Measurements from ENCODE around the gene ARHGEF12.

The ARHGEF12 gene

DNA sequence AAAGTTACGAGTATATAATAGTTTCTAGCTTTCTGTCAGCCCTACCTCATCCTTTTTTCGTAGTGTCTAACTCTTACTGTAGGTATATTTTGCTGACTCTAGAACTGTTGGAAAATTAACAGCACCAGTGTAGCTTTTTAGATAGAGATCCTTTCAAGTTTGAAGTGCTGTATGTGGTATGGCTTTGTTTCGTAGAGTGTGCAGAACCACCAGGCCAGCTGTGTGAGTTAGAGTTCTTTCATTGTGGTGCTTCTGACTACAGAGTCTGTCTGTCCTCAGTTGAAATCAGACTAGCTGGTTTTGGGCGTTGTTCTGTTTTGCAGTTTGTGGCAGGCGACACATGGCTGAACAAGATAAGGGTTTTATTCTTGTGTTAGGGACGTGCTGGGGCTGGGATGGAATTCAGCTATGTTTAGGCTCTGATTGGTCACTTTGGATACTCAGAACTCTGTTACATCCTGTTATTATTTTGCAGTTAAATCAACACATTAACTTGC, 3.2 kb downstream of the ARHGEF12 start:
- DNase-seq (ENCODE audit: low read depth) = peak; percentile 59

DNA sequence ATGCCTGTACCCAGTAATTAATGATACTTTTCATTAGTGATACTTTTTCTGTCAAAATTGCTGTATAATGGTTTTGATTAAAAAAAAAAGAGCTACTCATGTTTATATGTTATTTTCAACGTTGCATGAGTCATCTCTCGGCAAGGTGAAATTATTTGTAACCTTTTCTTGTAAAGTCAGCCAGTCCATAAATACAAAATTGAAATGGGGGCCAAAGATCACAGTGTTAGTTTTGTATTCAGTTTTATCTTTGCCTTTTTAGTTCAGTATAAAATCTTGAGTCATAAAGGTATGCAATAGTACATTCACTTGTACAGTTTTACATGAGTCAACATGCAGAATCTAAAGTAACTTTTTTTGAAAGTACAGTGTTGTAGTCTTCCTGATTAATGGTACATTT, 4.3 kb downstream of the ARHGEF12 start:
- no peak for DNase-seq (ENCODE audit: low read depth)

DNA sequence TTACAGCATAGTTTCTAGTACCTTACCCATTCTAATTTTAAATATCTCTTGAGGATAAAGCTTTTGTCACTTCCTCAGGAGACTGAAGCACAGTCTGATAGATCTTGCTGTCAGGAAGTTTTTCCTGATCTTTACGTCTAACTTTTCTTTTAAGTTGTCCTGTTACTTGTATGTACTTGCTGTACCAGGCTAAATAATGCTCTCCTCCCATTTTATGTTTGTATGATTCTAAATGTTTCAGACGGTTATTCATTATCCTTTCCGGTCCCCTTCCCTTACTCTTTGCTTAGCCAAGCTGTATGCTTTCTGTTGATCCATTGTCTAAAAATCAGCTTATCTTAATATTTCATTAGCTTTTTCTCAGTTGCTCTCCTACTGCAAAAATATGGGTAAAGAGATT, 6.0 kb downstream of the ARHGEF12 start:
- no peak for DNase-seq (ENCODE audit: low read depth)

DNA sequence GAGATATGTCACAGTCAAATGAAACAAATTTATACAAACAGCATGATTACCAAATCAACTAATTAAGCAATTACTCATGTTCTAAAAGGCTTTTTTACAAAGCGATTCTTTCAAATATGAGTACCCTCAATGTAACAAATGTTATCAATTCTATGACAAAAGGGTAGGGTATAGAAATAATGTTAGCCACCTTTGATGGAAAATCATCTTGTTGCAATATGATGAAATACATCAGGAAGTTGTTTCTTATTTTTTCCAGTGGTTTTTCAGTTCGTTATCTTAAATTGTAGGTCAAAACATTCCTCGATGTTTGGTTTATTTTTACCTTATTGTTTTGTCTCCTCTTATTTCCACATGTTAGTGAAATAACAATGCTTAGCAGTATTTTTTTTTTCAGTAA, 6.5 kb downstream of the ARHGEF12 start:
- DNase-seq (ENCODE audit: low read depth) = no peak

DNA sequence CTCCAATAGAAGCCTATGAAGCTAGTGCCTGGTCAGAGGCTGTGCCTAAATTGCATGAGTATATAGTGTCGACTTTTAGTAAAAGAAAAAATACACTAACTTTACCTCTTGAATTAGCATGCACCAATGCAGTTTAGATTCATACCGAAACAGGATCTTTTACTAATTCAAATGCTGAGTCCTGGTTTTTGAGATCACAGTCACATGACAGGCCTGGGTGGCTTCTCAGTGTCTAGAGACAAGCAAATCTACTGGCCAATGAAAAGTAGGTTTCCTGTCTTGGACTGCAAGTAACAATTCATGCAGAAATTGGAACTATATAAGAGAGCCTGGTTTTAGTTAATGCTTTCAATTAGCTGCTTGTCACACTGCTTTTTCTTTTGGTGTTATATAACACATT, 7.2 kb downstream of the ARHGEF12 start:
- no peak for DNase-seq (ENCODE audit: low read depth)

DNA sequence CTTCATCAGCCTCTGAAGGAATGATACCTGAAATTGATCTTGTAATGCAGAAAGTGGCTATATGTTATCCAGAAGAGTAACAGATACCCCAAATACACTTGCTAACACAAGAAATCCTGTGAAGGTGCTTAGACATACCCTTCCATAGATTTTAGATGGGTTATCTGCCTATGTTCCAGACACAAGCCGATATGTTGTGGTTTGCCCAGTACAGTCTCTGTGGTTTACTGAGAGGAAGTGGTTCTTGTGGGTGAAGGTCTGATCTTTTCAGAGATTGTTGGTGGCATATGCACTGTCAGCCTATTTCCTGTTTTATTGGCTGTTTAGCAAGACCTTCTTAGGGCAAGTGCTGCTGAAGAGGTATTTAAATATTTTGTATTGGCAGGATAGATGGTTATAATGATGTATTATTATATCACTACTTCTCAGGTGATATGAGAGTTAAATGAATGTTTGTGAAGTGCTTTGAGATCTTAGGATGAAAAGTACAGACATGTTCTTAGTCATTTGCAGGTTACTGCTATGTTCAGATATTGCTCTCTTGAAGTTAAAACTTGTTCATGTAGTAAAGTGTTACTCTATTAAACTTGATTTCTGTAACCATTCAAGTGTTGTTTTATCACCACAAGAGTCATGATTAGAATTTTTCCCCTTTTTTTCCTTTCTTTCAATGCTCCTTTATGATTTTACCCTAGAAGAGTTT, 8.2 kb downstream of the ARHGEF12 start:
- DNase-seq (ENCODE audit: low read depth) = peak; percentile 71

DNA sequence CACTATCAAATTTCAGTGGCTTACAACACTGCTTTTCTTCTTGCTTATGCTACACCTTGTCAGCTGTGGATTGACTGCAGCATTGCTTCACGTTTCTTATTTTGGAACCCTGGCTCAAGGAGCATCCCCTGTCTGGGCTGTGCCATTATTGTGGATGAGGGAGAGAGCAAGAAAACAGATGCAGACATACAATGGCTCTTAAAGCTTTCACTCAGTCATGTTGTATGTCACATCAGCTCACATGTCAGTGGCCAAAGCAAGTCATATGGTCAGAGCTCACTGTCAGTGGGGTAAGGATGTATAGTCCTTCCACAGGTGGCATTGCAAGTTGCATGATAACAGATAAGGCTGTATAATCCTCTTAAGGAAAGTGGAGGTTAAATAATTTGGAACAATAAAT, 10.0 kb downstream of the ARHGEF12 start:
- no peak for DNase-seq (ENCODE audit: low read depth)

DNA sequence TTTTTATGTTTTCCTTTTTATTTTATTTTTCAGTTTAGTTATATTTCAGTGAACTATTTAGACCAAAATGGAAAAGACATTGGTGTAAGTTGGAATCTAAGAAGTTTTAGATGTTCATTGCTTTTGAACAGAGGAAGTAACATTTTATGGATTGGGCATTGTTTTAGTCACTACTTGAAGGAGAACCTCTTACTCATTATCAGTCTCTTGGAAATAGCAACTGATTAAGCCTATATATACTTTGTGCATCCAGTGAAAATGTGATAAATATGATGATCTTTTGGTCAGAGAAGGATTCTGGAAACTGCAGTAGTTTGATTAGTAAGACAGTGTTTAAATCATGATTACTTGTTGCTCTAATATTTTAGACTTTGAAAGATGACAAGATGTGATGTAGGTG, 14.4 kb downstream of the ARHGEF12 start:
- no peak for DNase-seq (ENCODE audit: low read depth)

DNA sequence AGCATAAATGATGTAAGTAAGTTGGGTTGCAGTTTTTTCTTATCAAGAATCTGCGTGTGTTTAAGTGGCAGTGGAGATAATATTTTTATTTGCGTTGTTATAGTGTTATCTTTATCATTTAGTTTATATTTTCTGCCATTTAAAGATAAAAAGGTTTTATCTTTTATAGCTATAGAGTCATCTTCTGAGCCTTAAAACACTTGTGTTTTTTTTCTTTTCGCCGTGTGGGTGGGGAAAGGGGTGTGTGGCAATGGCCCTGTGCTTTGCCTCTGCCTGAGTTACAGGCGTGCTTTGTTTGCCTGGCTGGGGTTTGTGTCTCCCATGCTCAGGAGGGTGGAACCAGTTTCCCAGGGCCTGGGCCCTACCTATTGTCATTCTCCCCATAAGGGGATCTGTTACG, 16.2 kb downstream of the ARHGEF12 start:
- DNase-seq (ENCODE audit: low read depth) = no peak

DNA sequence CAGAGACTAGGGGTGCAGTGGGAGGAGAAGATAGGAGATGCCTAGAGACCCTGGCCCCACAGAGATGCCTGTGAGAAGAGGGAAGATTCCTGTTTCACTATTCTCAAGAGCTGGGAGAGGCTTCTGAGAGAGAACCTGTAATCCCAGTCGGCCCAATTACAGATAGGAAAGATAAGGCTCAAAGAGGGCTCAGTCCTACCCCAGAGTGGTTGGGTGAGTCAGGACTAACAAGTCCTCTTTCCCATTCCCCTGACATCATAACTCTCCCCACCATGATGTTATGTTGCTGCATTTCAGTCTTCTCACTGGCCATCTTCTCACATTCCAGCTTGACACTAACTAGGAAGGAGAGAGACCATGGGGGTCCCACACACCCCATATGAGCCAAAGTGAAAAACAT, 17.9 kb downstream of the ARHGEF12 start:
- peak; percentile 39 for DNase-seq (ENCODE audit: low read depth)

DNA sequence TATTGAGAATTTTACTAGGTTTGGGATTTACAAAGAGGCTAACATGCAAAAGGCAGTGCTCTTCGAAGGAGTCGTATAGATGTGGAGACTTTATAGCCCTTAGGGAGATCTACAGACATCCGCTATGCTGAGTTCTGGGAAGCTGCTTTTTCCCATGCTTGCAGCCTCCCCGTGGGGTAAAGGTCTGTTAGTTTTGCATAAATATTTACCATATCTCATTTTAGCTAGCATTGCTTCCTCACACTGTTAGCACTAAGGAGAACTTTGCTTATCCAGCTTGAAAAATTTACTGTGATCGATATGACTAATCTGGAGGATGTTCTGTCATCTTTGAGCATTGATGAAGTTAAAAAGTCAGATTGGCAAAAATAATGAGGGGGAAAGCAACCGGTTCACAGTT, 18.6 kb downstream of the ARHGEF12 start:
- no peak for DNase-seq (ENCODE audit: low read depth)

DNA sequence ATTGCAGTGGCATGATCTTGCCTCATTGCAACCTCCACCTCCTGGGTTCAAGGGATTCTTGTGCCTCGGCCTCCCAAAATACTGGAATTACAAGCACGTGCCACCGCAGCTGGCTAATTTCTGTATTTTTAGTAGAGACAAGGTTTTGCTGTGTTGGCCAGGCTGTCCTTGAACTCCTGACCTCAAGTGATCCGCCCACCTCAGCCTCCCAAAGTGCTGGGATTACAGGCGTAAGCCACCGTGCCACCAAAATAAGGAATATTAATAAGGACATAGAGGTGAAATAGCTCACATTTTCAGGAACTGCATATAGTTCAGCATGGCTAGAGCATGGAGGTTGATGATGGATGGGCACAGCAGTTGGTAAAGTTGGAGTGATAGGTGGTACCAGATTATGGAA, 21.4 kb downstream of the ARHGEF12 start:
- DNase-seq (ENCODE audit: low read depth) = no peak

DNA sequence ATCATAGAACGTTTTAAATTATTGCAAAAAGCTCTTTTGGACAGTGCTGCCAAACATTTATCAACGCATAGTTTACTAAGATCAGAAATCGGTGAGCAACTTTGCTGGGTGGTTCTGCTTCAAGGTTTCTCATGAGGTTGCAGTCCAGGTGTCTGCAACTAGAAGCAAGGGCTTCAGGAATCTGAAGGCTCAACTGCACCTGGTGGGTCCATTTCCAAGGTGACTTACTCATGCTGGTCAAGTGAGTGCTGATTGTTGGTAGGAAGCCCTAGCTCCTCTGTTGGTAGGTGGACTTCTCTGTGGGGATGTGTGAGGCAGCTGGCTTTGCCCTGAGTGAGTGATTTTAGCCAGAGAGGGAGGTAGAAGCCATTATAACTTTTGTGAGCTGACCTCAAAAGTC, 22.5 kb downstream of the ARHGEF12 start:
- no peak for DNase-seq (ENCODE audit: low read depth)

DNA sequence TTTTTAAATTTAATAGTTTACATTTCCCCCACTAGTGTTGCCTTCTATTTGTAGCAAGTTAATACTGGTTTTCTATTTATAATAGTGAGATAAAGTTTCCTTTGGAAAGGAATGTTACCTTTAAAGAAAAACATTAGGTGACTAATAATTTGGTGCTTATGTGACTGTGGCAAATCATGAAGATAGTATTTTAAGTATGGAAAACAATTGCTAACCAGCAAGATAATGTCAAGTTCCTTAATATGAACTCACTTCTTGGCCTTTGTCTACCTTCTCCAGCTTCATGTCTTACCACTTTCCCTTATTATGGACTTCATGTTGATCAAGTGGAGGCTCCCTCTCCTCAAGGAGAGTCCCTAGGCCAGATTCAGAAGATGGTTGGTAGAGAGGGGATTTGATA, 27.2 kb downstream of the ARHGEF12 start:
- peak; percentile 14 for DNase-seq (ENCODE audit: low read depth)

DNA sequence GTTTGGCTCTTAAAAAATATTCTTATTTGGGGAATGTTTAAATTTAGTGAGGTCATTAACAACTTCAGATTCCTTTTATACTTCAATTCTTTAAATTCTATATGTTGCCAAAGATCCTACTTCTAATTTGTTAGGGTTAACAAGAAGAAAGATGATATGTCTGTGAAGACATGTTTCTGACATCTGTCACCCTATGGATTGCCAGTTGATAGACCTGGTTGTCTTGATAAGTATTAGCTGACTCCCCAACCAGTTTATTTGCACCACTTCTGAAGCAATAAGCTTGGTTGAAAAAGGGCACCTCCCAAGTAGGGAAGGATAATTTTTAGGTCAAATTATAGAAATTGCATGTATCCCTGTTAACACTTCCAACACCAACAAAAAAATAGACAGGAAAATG, 29.3 kb downstream of the ARHGEF12 start:
- no peak for DNase-seq (ENCODE audit: low read depth)

DNA sequence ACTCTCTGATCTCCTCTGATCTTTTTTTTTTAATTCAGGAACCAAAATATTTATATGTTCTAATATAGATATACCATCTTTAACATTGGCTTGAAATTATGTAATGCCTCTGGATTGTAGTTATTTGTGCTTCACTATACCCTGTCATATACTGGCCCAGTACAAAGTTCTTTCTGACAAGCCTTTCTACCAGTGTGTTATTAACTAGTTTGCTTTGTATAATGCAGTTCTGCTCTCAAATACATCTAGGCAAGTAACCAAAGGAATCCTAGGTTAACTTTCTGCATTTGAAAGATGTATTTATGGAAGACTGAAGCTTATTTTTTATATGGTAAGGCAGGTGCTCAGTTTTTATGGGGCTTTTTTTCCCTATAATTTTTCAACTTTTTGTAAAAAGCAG, 36.1 kb downstream of the ARHGEF12 start:
- no peak for DNase-seq (ENCODE audit: low read depth)

DNA sequence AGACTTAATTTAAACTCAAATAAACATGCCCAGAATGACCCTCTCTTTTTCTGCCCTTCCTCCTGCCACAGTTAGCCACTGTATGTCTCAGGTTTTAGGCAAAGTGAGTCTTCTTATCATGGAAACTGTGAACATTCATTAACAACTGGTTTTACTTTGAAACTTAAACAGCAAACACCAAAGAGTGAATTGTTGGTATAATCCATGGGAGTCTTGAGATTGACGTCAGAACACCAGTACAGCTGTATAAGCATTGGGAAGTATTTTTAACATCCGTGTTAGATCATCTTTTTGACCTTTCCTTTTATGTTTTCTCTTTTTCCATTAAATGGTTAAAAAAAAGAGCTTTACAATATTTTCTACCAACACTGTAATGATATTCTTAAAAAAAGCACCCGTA, 38.9 kb downstream of the ARHGEF12 start:
- no peak for DNase-seq (ENCODE audit: low read depth)

DNA sequence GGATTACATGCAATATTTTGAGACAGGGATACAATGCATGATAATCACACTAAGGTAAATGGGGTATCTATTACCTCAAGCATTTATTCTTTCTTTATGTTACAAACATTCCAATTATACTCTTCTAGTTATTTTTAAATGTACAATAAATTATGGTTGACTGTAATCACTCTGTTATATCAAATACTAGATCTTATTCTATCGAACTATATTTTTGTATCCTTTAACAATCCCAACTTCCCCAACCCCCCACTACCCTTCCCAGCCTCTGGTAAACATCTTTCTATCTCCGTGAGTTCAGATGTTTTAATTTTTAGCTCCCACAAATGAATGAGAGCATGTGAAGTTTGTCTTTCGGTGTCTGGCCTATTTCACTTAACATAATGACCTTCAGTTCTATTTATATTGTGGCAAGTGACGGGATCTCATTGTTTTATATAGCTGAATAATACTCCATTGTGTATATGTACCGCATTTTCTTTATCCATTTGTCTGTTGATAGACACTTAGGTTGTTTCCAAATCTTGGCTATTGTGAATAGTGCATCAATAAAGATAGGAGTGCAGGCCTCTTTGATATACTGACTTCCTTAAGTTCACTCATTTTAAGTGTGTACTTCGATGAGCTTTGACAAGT, 40.5 kb downstream of the ARHGEF12 start:
- DNase-seq (ENCODE audit: low read depth) = no peak

DNA sequence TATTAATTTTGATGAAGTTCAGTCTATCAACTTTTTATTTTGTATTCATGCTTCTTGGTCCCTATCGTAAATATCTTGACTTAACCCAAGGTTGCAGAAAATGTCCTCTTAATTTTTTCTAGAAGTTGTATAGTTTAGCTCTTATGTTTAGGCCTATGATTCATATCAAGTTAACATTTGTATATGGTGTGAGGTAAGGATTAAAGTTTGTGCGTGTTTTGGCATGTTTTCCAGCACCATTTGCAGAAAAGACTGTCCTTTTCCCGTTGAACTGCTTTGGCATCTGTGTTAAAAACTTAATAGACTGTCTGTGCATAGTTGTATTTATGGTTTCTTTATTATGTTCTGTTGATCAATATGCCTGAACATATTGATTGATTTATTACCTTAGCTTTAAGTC, 42.3 kb downstream of the ARHGEF12 start:
- no peak for DNase-seq (ENCODE audit: low read depth)

DNA sequence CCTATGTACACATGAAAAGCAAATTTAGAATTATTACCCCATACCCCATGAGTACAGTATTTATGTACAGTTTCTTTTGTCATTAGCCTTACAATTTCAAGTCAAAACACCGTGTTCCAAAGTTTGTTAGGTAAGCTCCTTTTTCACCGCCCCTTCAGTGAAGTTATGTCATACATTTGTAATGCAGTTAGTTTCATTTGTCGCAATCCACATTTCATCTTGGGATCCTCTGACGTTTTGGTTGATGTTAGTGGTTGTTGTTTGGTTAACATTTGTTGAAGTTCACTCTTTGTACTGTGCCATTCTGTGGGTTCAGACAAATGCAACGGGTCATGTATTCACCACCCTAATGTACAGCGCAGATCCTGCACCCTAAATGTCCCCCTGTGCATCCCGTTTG, 45.2 kb downstream of the ARHGEF12 start:
- no peak for DNase-seq (ENCODE audit: low read depth)

DNA sequence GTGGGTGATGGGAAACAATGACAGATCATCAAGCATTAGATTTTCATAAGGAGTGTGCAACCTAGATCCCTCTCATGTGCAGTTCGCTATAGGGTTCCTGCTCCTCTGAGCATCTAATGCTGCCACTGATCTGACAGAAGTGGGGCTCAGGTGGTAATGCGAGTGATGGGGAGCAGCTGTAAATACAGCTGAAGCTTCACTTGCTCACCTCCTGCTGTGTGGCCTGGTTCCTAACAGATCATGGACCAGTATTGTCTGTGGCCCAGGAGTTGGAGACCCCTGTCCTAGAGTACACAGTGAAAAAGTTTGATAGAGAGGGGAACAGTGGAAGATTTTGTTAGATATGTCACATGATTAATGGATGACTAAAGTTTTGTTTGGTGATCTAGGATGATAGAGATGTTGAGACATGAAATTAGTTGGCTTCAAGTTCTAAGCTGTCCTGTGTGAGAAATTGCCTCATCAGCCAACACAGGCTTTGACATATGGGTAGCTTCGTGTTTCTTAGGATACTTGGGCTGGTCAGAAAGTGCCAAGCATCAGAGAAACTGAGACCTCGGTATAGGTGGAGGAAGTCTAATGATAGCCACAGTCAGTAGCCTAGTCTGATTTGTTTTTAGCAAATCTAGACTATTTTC, 47.4 kb downstream of the ARHGEF12 start:
- peak; percentile 25 for DNase-seq (ENCODE audit: low read depth)

DNA sequence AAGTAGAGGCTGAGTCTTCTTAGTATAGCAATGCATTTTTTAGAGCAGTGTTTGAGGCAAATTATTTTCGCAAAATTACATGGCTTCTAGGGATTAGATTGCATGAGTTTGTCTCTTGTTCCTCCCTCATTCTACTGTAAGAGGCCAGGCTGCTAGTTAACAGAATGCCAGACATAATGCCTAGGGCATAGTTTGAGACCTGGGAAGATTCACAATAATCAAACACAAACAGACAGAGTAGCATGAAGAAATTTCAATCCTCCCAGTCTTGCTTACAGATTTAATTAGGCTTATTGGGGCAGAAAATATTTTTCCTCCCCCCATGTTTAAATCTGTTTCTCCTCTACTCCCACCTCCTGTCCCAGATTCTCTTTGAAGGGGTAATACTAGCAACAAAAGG, 48.3 kb downstream of the ARHGEF12 start:
- DNase-seq (ENCODE audit: low read depth) = peak; percentile 54

DNA sequence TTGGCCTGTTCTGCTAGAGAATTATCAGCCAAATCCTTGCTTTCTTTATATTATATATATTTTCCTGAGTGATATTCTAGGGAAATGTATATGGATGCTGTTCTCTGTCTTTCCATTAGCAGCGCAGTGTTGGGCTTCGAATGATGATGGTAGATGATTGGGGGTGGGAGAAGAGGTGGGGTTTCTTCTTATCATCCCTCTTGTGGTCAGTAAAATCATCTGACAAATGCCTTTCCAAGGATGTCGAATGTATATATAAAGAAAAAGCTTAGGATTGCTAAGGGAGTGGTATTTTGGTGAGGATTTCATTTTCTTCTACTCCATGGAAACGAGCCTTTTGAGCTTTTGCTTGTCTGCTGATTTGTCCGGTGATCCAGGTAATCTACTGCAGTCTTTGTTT, 48.9 kb downstream of the ARHGEF12 start:
- DNase-seq (ENCODE audit: low read depth) = no peak

DNA sequence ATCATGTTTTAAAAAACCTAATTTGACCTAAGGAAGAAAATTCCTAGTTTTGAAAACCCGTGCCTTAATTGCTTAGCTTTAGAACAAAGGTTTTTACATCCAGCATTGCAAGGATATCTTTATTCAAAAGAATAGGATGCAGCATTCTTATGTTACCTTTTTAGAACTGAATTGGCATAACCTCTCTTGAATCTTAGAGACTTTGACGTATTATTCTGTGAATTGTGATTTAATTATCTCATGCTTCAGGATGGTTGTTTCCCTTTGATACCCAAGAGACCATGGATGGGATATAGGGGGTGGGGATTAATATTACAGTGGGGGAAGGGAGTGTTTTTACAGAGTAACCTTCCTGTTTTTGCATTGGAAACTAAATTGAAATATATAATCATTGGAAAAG, 49.4 kb downstream of the ARHGEF12 start:
- no peak for DNase-seq (ENCODE audit: low read depth)

Measured in EH (cell line).